IMR-90 (cell line): Measurements from ENCODE around the gene ST3GAL4. TPM values are rescaled to one million over a fixed set of nuclear protein-coding genes. Genes with fewer than 3 reads are reported as not detected.

Experiments used
- ATAC-seq: fragments of 200-7000 bp; cut with Tn5 transposase; 2 replicates; pipeline ENCODE4 v1.9.1; 2020; ENCODE audit warnings: low read depth, mild to moderate bottlenecking, moderate library complexity
- BruUV-seq: library from RNA; stranded (reverse); fragments of 400-500 nt; replicated peaks from 2 replicates; lab custom pipeline; 2021; lab: Mats Ljungman, UMichigan
- CTCF ChIA-PET: fragments of 300-600 bp; formaldehyde crosslinking; extraction: SDS; loops from one replicate; lab custom pipeline; 2021; ENCODE audit warnings: antibody characterized with exemption; lab: Yijun Ruan, JAX
- POLR2A ChIA-PET: fragments of 300-600 bp; sonication (Branson Sonifier 250); formaldehyde crosslinking; loops from one replicate; lab custom pipeline; 2022; ENCODE audit warnings: antibody characterized with exemption; ENCODE audit not compliant: unreplicated experiment; lab: Charles Lee
- DNase-seq: peaks from one replicate; pipeline ENCODE4 v3.0.0; 2013
- H2AFZ ChIP-seq: replicated peaks from 2 replicates; pipeline ENCODE3; 2013; ENCODE audit warnings: low read length, mild to moderate bottlenecking; ENCODE audit not compliant: poor library complexity
- H2AK5ac ChIP-seq: 2 replicates; pipeline ENCODE4 v1.6.1; 2013; ENCODE audit warnings: low read depth, low read length, inconsistent platforms
- H2AK9ac ChIP-seq: replicated peaks from 2 replicates; pipeline ENCODE3; 2013; ENCODE audit warnings: mild to moderate bottlenecking, low read depth, low read length, moderate library complexity; ENCODE audit not compliant: poor library complexity
- H2BK120ac ChIP-seq: 2 replicates; pipeline ENCODE4 v1.6.1; 2013; ENCODE audit warnings: low read depth, low read length, inconsistent platforms
- H2BK15ac ChIP-seq: 3 replicates; pipeline ENCODE4 v1.6.1; 2013; ENCODE audit warnings: low read depth, low read length, inconsistent platforms
- H2BK20ac ChIP-seq: 2 replicates; pipeline ENCODE4 v1.6.1; 2013; ENCODE audit warnings: low read depth, mild to moderate bottlenecking, inconsistent platforms, low read length, moderate library complexity
- H2BK5ac ChIP-seq: 2 replicates; pipeline ENCODE4 v1.6.1; 2013; ENCODE audit warnings: mild to moderate bottlenecking, low read depth, low read length, inconsistent platforms; ENCODE audit not compliant: poor library complexity, severe bottlenecking
- H3K14ac ChIP-seq: replicated peaks from 2 replicates; pipeline ENCODE4 v1.6.1; 2013; ENCODE audit warnings: low read depth, low read length, inconsistent platforms
- H3K18ac ChIP-seq: 2 replicates; pipeline ENCODE4 v1.6.1; 2013; ENCODE audit warnings: low read depth, low read length, control low read depth
- H3K23ac ChIP-seq: 2 replicates; pipeline ENCODE4 v1.6.1; 2013; ENCODE audit warnings: low read depth, low read length, inconsistent platforms
- H3K27ac ChIP-seq: 2 replicates; pipeline ENCODE4 v1.5.1; 2013; ENCODE audit warnings: mild to moderate bottlenecking, control low read depth, low read length; ENCODE audit not compliant: insufficient read depth
- H3K27me3 ChIP-seq: 2 replicates; pipeline ENCODE4 v1.6.1; 2013; ENCODE audit warnings: low read length; ENCODE audit not compliant: control insufficient read depth, insufficient read depth
- H3K36me3 ChIP-seq: 2 replicates; pipeline ENCODE4 v1.6.1; 2013; ENCODE audit warnings: low read length, mixed read lengths; ENCODE audit not compliant: control insufficient read depth, insufficient read depth
- H3K4ac ChIP-seq: 2 replicates; pipeline ENCODE4 v1.6.1; 2013; ENCODE audit warnings: low read depth, low read length, inconsistent platforms
- H3K4me1 ChIP-seq: 2 replicates; pipeline ENCODE4 v1.6.1; 2013; ENCODE audit warnings: low read length, mixed read lengths; ENCODE audit not compliant: control insufficient read depth, insufficient read depth
- H3K4me2 ChIP-seq: 2 replicates; pipeline ENCODE4 v1.6.1; 2013; ENCODE audit warnings: low read depth, mild to moderate bottlenecking, control low read depth, low read length, moderate library complexity
- H3K4me3 ChIP-seq: 2 replicates; pipeline ENCODE4 v1.5.1; 2013; ENCODE audit warnings: low read depth, mild to moderate bottlenecking, control low read depth, low read length, moderate library complexity; ENCODE audit not compliant: insufficient read depth
- H3K56ac ChIP-seq: 2 replicates; pipeline ENCODE4 v1.6.1; 2013; ENCODE audit warnings: low read length, inconsistent platforms; ENCODE audit not compliant: insufficient read depth; ENCODE audit errors: extremely low read depth
- H3K79me1 ChIP-seq, 2 experiments: 2 replicates each; pipeline ENCODE4 v1.6.1; 2013; ENCODE audit warnings: low read length in 2 of 2, inconsistent platforms in 1 of 2, low read depth in 1 of 2
- H3K9ac ChIP-seq: 2 replicates; pipeline ENCODE4 v1.6.1; 2013; ENCODE audit warnings: low read depth, low read length, control low read depth
- H3K9me1 ChIP-seq: 2 replicates; pipeline ENCODE4 v1.6.1; 2013; ENCODE audit warnings: low read length, inconsistent platforms; ENCODE audit not compliant: insufficient read depth
- H3K9me3 ChIP-seq: 2 replicates; pipeline ENCODE4 v1.6.1; 2013; ENCODE audit warnings: low read length; ENCODE audit not compliant: control insufficient read depth, insufficient read depth
- H4K20me1 ChIP-seq: 2 replicates; pipeline ENCODE4 v1.6.1; 2013; ENCODE audit warnings: low read length, inconsistent platforms; ENCODE audit not compliant: insufficient read depth
- H4K5ac ChIP-seq: 2 replicates; pipeline ENCODE4 v1.6.1; 2013; ENCODE audit warnings: mild to moderate bottlenecking, low read depth, low read length, control low read depth
- H4K8ac ChIP-seq, 2 experiments: 2 replicates each; pipeline ENCODE4 v1.6.1; 2013; ENCODE audit warnings: low read depth in 2 of 2, low read length in 2 of 2, control low read depth in 1 of 2, inconsistent platforms in 1 of 2
- H4K91ac ChIP-seq: 2 replicates; pipeline ENCODE4 v1.6.1; 2013; ENCODE audit warnings: low read depth, low read length, inconsistent platforms; ENCODE audit not compliant: insufficient read depth
- BHLHE40 ChIP-seq: fragments of 150-350 bp; IDR thresholded peaks from 2 replicates; pipeline ENCODE4 v1.6.1; 2016; ENCODE audit warnings: mild to moderate bottlenecking, low read depth, low read length
- CHD1 ChIP-seq: IDR thresholded peaks from 2 replicates; pipeline ENCODE4 v1.6.1; 2012; ENCODE audit warnings: low read depth, low read length, improper control_type of control experiment
- FOS ChIP-seq: fragments of 150-350 bp; IDR thresholded peaks from 2 replicates; pipeline ENCODE4 v1.6.1; 2016; ENCODE audit warnings: low read depth, low read length
- MAZ ChIP-seq: IDR thresholded peaks from 2 replicates; pipeline ENCODE4 v1.6.1; 2012; ENCODE audit warnings: low read depth, mild to moderate bottlenecking, low read length, improper control_type of control experiment, moderate library complexity, borderline replicate concordance
- POLR2A ChIP-seq: IDR thresholded peaks from 2 replicates; pipeline ENCODE4 v1.6.1; 2012; ENCODE audit warnings: mild to moderate bottlenecking, low read depth, low read length
- RFX5 ChIP-seq: IDR thresholded peaks from 2 replicates; pipeline ENCODE4 v1.8.0; 2012; ENCODE audit warnings: low read depth, mild to moderate bottlenecking, low read length, moderate library complexity
- SMC3 ChIP-seq: fragments of 150-350 bp; IDR thresholded peaks from 2 replicates; pipeline ENCODE4 v1.6.1; 2016; ENCODE audit warnings: low read depth, mild to moderate bottlenecking, antibody characterized with exemption, low read length, moderate library complexity
- WGBS, 2 experiments: methylation state at CpG; one replicate each; pipeline versions ENCODE4 v1.1.5 to v1.1.7; 2013; ENCODE audit warnings: missing lambda C conversion rate in 2 of 2; ENCODE audit not compliant: insufficient read length in 1 of 2; ENCODE audit errors: extremely low coverage in 2 of 2; 5-methylcytosine and 5-hydroxymethylcytosine counted together
- dilution Hi-C: fragments of 300-500 bp; cut with HindIII; formaldehyde crosslinking; loops from one replicate; pipeline ENCODE4 v1.14.3; 2018; ENCODE audit warnings: low sequenced_read_pairs; ENCODE audit not compliant: unreplicated experiment
- in situ Hi-C: fragments of 300-500 bp; cut with MboI; formaldehyde crosslinking; loops from 3 replicates; pipeline ENCODE4 v1.14.3; 2019; ENCODE audit warnings: low sequenced_read_pairs, inconsistent platforms, mixed read lengths
- intact Hi-C: fragments of 100-400 bp; cut with micrococcal nuclease; formaldehyde crosslinking; loops from 2 replicates; pipeline ENCODE4 v1.10.0; 2022
- polyA plus RNA-seq, 3 experiments: library from polyadenylated mRNA; depleted of rRNA; stranded (reverse); fragments of >200 nt; gene quantifications; 2 replicates each; pipeline ENCODE4 v1.2.3, GENCODE V29; 2012; ENCODE audit warnings: low replicate concordance in 1 of 3
- total RNA-seq: library from RNA; depleted of rRNA; stranded (reverse); fragments of >200 nt; gene quantifications from 2 replicates; pipeline ENCODE4 v1.2.3, GENCODE V29; 2012
- TF ChIP-seq, protein P1 (sequence below): fragments of 150-350 bp; IDR thresholded peaks from 2 replicates; pipeline ENCODE4 v1.6.1; 2017; ENCODE audit warnings: mild to moderate bottlenecking, antibody characterized with exemption, low read length, low read depth

Gene ST3GAL4
- total and polyA plus RNA-seq, 2 of the 4 experiments (the other 2 are of a cell fraction) = 17.0 to 19.7 TPM

DNA sequence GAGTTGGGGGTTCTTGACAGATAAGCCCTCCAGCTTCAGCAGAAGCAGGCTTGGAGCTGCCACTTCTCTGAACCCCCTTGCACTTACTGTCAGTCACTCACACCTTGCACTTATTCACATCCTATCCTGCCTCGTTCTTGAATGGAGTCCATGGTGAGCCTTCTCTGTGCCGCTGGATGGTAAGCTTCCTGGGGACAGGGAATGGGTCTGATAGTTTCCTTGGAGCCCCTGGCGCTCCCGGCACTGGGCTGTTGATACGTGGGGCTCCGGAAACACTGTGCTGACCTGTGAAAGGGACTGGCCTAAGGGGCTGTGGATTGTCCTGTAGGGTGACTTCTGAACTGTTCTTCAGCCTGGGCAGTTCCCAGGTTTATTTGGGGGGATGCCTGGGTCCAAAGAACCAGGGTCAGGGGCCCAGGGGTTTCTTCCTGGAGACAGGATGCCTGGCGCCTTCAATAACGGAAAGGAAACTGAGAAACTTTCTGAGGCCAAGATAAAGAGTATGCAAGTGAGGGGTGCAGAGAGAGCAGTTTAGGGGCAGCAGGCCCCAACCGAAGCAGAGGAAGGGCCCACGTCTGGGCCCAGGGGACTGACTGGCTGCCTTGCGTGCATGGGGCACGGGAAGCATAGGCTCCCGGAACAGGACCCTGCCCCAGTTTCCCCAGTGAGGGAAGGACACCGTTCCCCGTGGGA, 709 bp upstream of the ST3GAL4 start:
- ATAC-seq (peak; percentile 21), DNase-seq (no peak)
- WGBS, 2 experiments = 15% methylated on average over 11 of the region's 15 CpGs; no CpG with 5 or more reads in 1 of the 2 experiments
- peak overlapping the region; percentile 93 for H4K91ac ChIP-seq
- ChIA-PET CTCF (interaction anchor here (1.2 kb wide), 1 partner anchor 43 kb away, joined by 8 read pairs; no protein-coding TSS in a partner anchor), POLR2A (no interaction called here)
- peak overlapping the region; percentile 99 for H3K23ac ChIP-seq
- H2BK120ac ChIP-seq = peak overlapping the region; percentile 86
- no peaks in the 10 kb centered on the region for H3K9me3 ChIP-seq
- H2AK9ac ChIP-seq = peak overlapping the region; percentile 100
- dilution Hi-C loops (no loop called here), in situ Hi-C loops (no loop called here), intact Hi-C loops (no loop called here)
- H2BK20ac ChIP-seq = peak overlapping the region; percentile 11; the same call in 1 of the 2 replicates
- H3K4ac ChIP-seq = peak overlapping the region; percentile 98
- peaks cover 33 to 77% of the 10 kb centered on the region in 2 experiments for H3K79me1 ChIP-seq
- H3K27me3 ChIP-seq = no peaks in the 10 kb centered on the region
- H4K8ac ChIP-seq = peak overlapping the region; percentile 84 to 98
- peak overlapping the region; percentile 97 for H3K9ac ChIP-seq
- no TSS peak for BruUV-seq
- H4K5ac ChIP-seq = peak overlapping the region; percentile 92
- no peaks in the 10 kb centered on the region for H3K36me3 ChIP-seq
- TF ChIP-seq RFX5 (no peak), FOS (no peak), MAZ (no peak), POLR2A (no peak), SMC3 (no peak), BHLHE40 (no peak), CHD1 (no peak)
- TF ChIP-seq, protein P1, sequence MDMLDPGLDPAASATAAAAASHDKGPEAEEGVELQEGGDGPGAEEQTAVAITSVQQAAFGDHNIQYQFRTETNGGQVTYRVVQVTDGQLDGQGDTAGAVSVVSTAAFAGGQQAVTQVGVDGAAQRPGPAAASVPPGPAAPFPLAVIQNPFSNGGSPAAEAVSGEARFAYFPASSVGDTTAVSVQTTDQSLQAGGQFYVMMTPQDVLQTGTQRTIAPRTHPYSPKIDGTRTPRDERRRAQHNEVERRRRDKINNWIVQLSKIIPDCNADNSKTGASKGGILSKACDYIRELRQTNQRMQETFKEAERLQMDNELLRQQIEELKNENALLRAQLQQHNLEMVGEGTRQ = no peak
- peak overlapping the region; percentile 89; the same call in 2 of the 3 replicates for H2BK15ac ChIP-seq
- H4K20me1 ChIP-seq = peaks cover 4% of the 10 kb centered on the region
- peak overlapping the region; percentile 52 for H2AK5ac ChIP-seq
- H3K27ac ChIP-seq = peak overlapping the region; percentile 93
- H2BK5ac ChIP-seq = peak overlapping the region; percentile 94
- peaks cover 16% of the 10 kb centered on the region for H3K9me1 ChIP-seq
- H3K14ac ChIP-seq = peak overlapping the region; percentile 98
- H3K4me1 ChIP-seq = peaks cover 22% of the 10 kb centered on the region
- peak overlapping the region; percentile 75 for H3K4me2 ChIP-seq
- peak overlapping the region; percentile 94 for H3K4me3 ChIP-seq
- peak overlapping the region; percentile 90 for H3K56ac ChIP-seq
- H2AFZ ChIP-seq = peak overlapping the region; percentile 98
- H3K18ac ChIP-seq = peak overlapping the region; percentile 74
